Erythroblast (primary cell): Measurements from ENCODE around the gene TTC14.

Experiments used
- GATA1 ChIP-seq: IDR thresholded peaks from 2 replicates; pipeline ENCODE4 v1.6.1; 2011; ENCODE audit warnings: low read depth, mild to moderate bottlenecking, control low read depth, low read length, moderate library complexity
- POLR2A ChIP-seq: IDR thresholded peaks from 2 replicates; pipeline ENCODE4 v1.6.1; 2011; ENCODE audit warnings: mild to moderate bottlenecking, low read length

DNA sequence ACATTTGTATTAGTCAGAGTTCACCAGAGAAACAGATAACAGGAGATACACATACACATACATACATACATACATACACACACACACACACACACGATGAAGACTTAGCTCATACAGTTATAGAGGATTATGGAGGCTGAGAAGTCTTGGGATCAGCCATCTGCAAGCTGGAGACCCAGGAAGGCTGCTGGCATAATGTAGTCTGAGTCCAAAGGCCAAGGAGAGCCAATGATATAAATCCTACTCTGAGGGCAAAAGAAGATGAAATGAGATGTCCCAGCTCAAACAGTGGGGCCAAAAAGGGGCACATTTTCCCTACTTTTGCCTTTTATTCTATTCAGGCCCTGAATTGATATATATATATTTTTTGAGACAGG is 6.4 kb upstream of the TTC14 start:
- TF ChIP-seq POLR2A (no peak), GATA1 (no peak)
